ENCODE measurements around the gene MGRN1.
"Not testable (repeated sequence)": the region's sequence is repeated elsewhere in the genome, so short reads cannot be mapped to it uniquely, and the experiment has no call there.

MGRN1 gene

DNA sequence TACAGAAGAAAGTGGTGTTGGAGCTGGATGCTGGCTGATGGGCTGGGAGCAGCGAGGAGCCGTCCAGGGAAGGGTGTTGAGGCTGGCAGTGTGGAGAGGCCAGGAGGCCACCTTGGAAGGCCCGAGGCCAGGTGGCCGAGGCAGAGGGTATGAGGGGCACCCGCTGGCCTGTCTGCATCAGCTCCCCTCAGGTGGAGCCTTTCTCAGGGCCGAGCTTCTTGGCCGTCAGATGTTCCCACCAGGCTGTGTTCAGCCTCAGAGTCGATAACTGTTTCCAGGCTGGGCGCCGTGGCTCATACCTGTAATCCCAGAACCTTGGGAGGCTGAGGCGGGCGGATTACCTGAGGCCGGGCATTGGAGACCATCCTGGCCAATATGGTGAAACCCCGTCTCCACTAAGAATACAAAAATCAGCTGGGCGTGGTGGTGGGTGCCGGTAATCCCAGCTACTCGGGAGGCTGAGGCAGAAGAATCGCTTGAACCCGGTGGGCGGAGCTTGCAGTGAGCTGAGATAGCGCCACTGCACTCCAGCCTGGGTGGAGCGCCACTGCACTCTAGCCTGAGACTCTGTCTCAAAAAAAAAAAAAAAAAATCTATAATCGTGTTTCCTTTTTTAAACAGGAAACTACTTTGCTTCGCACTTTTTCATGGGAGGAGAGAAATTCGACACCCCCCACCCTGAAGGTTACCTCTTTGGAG, 25.3 kb downstream of the MGRN1 start:
- no peak overlapping the region for H3K27ac ChIP-seq (ENCODE audit: insufficient read depth in 1 of 2, low read depth in 1 of 2, low read length in 2 of 2, poor library complexity in 1 of 2, severe bottlenecking in 2 of 2)
- ChIA-PET CTCF (interaction anchor here (0.6 to 2.8 kb wide), 17 partner anchors 9 to 123 kb away, joined by 3 to 27 read pairs (median 4); partner anchors contain the start of gene MGRN1), POLR2A (interaction anchor here (1.1 kb wide), 1 partner anchor 25 kb away, joined by 6 read pairs; the partner anchor contains the start of gene MGRN1)
- no peaks in the 10 kb centered on the region for H3K27me3 ChIP-seq (replicated peaks in 2 of 5; ENCODE audit: control insufficient read depth in 4 of 5, insufficient read depth in 5 of 5, low read length in 4 of 5)
- peak in 1 of 3 donors; percentile 56 for DNase-seq
- H3K4me3 ChIP-seq (ENCODE audit: control insufficient read depth in 1 of 7, extremely low read depth in 1 of 7, insufficient read depth in 4 of 7, low read depth in 2 of 7, low read length in 6 of 7), result no peak overlapping the region
- peaks cover 0 to 9% (median 4%) of the 10 kb centered on the region in 4 experiments for H3K4me1 ChIP-seq (ENCODE audit: control extremely low read depth in 1 of 4, control insufficient read depth in 4 of 4, insufficient read depth in 4 of 4, low read length in 3 of 4)
- WGBS (ENCODE audit: insufficient coverage), result 94% methylated on average over 19 of the region's 25 CpGs
- H3K9me3 ChIP-seq (ENCODE audit: control extremely low read depth in 1 of 5, control insufficient read depth in 4 of 5, insufficient read depth in 2 of 5, low read depth in 1 of 5, low read length in 4 of 5), result no peaks in the 10 kb centered on the region
- H3K36me3 ChIP-seq (ENCODE audit: control insufficient read depth in 4 of 4, insufficient read depth in 4 of 4, low read length in 3 of 4), result peaks cover 2 to 65% (median 41%) of the 10 kb centered on the region in 4 experiments

DNA sequence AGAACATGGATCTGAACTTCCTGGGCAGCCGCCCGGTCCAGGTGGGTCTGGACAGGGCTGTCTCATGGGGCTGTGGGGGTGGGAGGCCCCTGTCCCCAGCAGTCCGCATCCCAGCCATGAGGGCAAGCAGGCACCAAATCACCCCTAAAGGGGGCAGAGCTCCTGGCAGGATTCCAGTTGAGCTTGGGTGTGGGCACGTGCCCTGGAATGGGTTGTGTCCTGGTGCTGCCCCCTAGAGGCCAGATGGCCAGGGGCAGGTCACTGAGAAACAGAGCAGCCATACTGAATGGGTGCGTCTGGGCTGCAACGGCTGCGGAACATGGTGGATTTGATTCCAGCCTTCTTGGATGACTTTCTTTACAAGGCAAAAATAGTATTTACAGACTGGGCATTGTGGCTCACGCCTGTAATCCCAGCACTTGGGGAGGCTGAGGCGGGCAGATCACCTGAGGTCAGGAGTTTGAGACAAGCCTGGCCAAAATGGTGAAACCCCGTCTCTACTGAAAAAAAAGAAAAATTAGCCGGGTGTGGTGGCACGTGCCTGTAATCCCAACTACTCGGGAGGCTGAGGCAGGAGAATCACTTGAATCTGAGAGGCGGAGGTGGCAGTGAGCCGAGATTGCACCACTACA, 25.9 kb downstream of the MGRN1 start:
- CTCF ChIA-PET, result interaction anchor here (0.6 to 2.8 kb wide), 15 partner anchors 9 to 124 kb away, joined by 3 to 27 read pairs (median 4); partner anchors contain the start of gene MGRN1
- H3K4me1 ChIP-seq (ENCODE audit: control extremely low read depth in 1 of 4, control insufficient read depth in 4 of 4, insufficient read depth in 4 of 4, low read length in 3 of 4); H3K9me3 ChIP-seq (ENCODE audit: control extremely low read depth in 1 of 5, control insufficient read depth in 4 of 5, insufficient read depth in 2 of 5, low read depth in 1 of 5, low read length in 4 of 5); H3K4me3 ChIP-seq (ENCODE audit: control insufficient read depth in 1 of 7, extremely low read depth in 1 of 7, insufficient read depth in 4 of 7, low read depth in 2 of 7, low read length in 6 of 7); H3K27me3 ChIP-seq (replicated peaks in 2 of 5; ENCODE audit: control insufficient read depth in 4 of 5, insufficient read depth in 5 of 5, low read length in 4 of 5); H3K27ac ChIP-seq (ENCODE audit: insufficient read depth in 1 of 2, low read depth in 1 of 2, low read length in 2 of 2, poor library complexity in 1 of 2, severe bottlenecking in 2 of 2): not testable (repeated sequence)
- peak; percentile 93 to 97 (median 95) for DNase-seq
- POLR2A ChIA-PET, result interaction anchor here (1.1 kb wide), 1 partner anchor 26 kb away, joined by 6 read pairs; the partner anchor contains the start of gene MGRN1
- H3K36me3 ChIP-seq (ENCODE audit: control insufficient read depth in 4 of 4, insufficient read depth in 4 of 4, low read length in 3 of 4), result peaks cover 2 to 68% (median 44%) of the 10 kb centered on the region in 4 experiments
- 91% methylated on average over 14 of the region's 15 CpGs for WGBS (ENCODE audit: insufficient coverage)

- Histone ChIP-seq H3K36me3 (ENCODE audit: control insufficient read depth in 4 of 4, insufficient read depth in 4 of 4, low read length in 3 of 4) (peaks cover 8 to 69% (median 46%) of the 10 kb centered on the region in 4 experiments), H3K27me3 (replicated peaks in 2 of 5; ENCODE audit: control insufficient read depth in 4 of 5, insufficient read depth in 5 of 5, low read length in 4 of 5) (no peaks in the 10 kb centered on the region), H3K4me3 (ENCODE audit: control insufficient read depth in 1 of 7, extremely low read depth in 1 of 7, insufficient read depth in 4 of 7, low read depth in 2 of 7, low read length in 6 of 7) (no peak overlapping the region), H3K9me3 (ENCODE audit: control extremely low read depth in 1 of 5, control insufficient read depth in 4 of 5, insufficient read depth in 2 of 5, low read depth in 1 of 5, low read length in 4 of 5) (no peaks in the 10 kb centered on the region), H3K4me1 (ENCODE audit: control extremely low read depth in 1 of 4, control insufficient read depth in 4 of 4, insufficient read depth in 4 of 4, low read length in 3 of 4) (peaks cover 0 to 9% (median 4%) of the 10 kb centered on the region in 4 experiments), H3K27ac (ENCODE audit: insufficient read depth in 1 of 2, low read depth in 1 of 2, low read length in 2 of 2, poor library complexity in 1 of 2, severe bottlenecking in 2 of 2) (no peak overlapping the region)
- ChIA-PET POLR2A (no interaction called here), CTCF (interaction anchor here (0.6 to 2.8 kb wide), 5 partner anchors 8 to 31 kb away, joined by 3 to 27 read pairs (median 4); partner anchors contain the start of gene MGRN1)
- WGBS (ENCODE audit: insufficient coverage), result 91% methylated on average over 11 of the region's 13 CpGs
- no peak for DNase-seq
These were observed 27.2 kb downstream of the MGRN1 start for GRCh38 chr16:4651827-4652226.

DNA sequence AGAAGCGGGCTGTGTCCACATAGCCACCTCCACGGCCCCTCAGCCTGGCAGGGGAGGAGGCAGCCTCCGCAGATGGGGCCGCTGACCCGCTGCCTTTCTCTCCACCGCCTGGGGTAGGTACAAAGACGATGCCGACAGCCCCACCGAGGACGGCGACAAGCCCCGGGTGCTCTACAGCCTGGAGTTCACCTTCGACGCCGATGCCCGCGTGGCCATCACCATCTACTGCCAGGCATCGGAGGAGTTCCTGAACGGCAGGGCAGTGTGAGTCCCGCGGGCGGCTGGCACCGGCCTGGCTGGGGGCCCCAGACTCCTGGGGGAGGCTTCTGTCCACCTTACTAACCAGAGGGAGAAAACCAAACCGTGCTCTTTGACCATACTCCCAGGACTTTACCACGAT, 27.9 kb downstream of the MGRN1 start:
- DNase-seq, result no peak
- WGBS (ENCODE audit: insufficient coverage), result 98% methylated on average over 25 of the region's 25 CpGs
- ChIA-PET CTCF (interaction anchor here (1.4 kb wide), 1 partner anchor 9 kb away, joined by 4 read pairs; no protein-coding TSS in a partner anchor), POLR2A (no interaction called here)
- H3K27ac ChIP-seq (ENCODE audit: insufficient read depth in 1 of 2, low read depth in 1 of 2, low read length in 2 of 2, poor library complexity in 1 of 2, severe bottlenecking in 2 of 2), result no peak overlapping the region
- no peak overlapping the region for H3K4me3 ChIP-seq (ENCODE audit: control insufficient read depth in 1 of 7, extremely low read depth in 1 of 7, insufficient read depth in 4 of 7, low read depth in 2 of 7, low read length in 6 of 7)
- peaks cover 0 to 9% (median 4%) of the 10 kb centered on the region in 4 experiments for H3K4me1 ChIP-seq (ENCODE audit: control extremely low read depth in 1 of 4, control insufficient read depth in 4 of 4, insufficient read depth in 4 of 4, low read length in 3 of 4)
- no peaks in the 10 kb centered on the region for H3K9me3 ChIP-seq (ENCODE audit: control extremely low read depth in 1 of 5, control insufficient read depth in 4 of 5, insufficient read depth in 2 of 5, low read depth in 1 of 5, low read length in 4 of 5)
- no peaks in the 10 kb centered on the region for H3K27me3 ChIP-seq (replicated peaks in 2 of 5; ENCODE audit: control insufficient read depth in 4 of 5, insufficient read depth in 5 of 5, low read length in 4 of 5)
- H3K36me3 ChIP-seq (ENCODE audit: control insufficient read depth in 4 of 4, insufficient read depth in 4 of 4, low read length in 3 of 4), result peaks cover 8 to 68% (median 49%) of the 10 kb centered on the region in 4 experiments

DNA sequence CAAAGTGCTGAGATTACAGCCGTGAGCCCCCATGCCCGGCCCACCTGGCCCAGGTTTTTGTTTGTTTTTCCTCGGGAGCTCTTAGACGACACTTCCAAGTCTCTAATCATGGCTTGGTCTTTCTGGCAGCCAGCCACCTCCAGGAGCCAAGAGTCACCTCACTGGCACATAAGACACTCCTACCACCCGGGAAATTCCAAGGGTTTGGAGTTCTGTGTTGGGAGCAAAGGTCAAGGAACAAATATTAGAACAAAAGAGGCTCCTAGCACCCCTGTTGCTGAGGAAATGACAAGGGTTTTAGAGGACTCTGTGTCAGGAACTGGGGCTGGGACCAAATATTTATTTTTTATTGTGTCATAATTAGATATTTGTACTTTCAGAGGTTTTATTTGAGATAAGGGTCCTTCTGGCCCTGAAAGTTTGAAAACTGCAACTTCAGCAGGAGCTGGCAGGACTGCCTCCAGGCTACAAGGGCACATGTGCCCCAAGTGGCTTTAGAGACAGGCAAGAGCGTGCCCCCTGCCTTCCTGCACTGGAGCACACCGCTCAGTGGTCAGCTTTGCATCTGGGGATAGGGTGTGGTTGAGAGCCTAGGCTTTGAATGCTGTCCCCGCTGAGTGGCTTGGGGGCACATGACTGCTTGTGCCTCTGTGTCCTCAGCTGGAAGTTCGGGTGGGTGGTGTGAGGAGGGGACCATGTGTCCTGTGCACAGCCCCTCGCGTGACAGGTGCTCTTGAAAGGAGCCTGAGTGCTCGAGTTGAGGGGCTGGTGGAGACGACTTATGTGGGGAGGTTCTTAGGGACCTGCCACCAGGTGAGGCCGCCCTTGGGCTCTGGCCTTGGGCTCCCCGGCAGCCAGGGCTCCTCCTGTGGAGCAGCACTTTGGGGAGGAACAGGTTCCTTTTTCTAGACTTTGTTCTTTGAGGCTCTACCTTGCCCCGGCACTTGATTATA, 29.7 kb downstream of the MGRN1 start:
- peaks cover 0 to 11% (median 4%) of the 10 kb centered on the region in 4 experiments for H3K4me1 ChIP-seq (ENCODE audit: control extremely low read depth in 1 of 4, control insufficient read depth in 4 of 4, insufficient read depth in 4 of 4, low read length in 3 of 4)
- no peak overlapping the region for H3K27ac ChIP-seq (ENCODE audit: insufficient read depth in 1 of 2, low read depth in 1 of 2, low read length in 2 of 2, poor library complexity in 1 of 2, severe bottlenecking in 2 of 2)
- WGBS (ENCODE audit: insufficient coverage), result over 99% methylated on average over 9 of the region's 16 CpGs
- no peak for DNase-seq
- no peaks in the 10 kb centered on the region for H3K9me3 ChIP-seq (ENCODE audit: control extremely low read depth in 1 of 5, control insufficient read depth in 4 of 5, insufficient read depth in 2 of 5, low read depth in 1 of 5, low read length in 4 of 5)
- H3K27me3 ChIP-seq (replicated peaks in 2 of 5; ENCODE audit: control insufficient read depth in 4 of 5, insufficient read depth in 5 of 5, low read length in 4 of 5), result no peaks in the 10 kb centered on the region
- H3K36me3 ChIP-seq (ENCODE audit: control insufficient read depth in 4 of 4, insufficient read depth in 4 of 4, low read length in 3 of 4), result peaks cover 8 to 73% (median 53%) of the 10 kb centered on the region in 4 experiments
- POLR2A ChIA-PET, result interaction anchor here (0.6 kb wide), 1 partner anchor 36 kb away, joined by 4 read pairs; no protein-coding TSS in a partner anchor
- CTCF ChIA-PET, result interaction anchor here (1.0 kb wide), 1 partner anchor 37 kb away, joined by 3 read pairs; no protein-coding TSS in a partner anchor
- H3K4me3 ChIP-seq (ENCODE audit: control insufficient read depth in 1 of 7, extremely low read depth in 1 of 7, insufficient read depth in 4 of 7, low read depth in 2 of 7, low read length in 6 of 7), result no peak overlapping the region

DNA sequence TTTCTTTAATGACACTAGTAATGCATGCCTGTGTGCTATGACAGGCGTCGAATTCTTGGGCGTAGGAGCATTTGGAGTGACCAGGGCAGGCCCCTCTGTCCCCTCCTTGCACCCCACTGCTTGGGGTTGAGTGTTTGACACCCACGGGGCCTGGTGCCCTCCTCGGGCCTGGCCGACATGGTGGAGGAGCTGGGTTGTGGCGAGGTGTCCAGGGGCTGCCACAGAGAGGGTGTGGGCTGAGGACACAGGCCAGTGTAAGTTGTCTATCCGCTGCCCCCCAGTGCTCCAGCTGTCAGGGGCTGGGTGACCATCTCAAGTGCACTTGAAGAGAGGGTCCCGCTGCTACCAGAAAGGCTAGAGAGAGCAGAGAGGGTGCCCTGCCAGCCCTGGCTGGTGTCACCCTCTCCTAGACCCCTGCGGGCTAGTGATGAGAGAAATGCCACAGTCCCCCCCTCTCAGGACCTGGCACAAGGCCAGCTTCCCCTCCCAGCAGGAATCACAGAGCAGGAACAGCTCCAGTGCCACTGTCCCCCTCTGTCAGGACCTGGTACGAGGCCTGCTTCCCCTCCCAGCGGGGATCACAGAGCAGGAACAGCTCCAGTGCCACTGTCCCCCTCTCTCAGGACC, 30.5 kb downstream of the MGRN1 start:
- Histone ChIP-seq H3K36me3 (ENCODE audit: control insufficient read depth in 4 of 4, insufficient read depth in 4 of 4, low read length in 3 of 4) (peaks cover 8 to 75% (median 55%) of the 10 kb centered on the region in 4 experiments), H3K27ac (ENCODE audit: insufficient read depth in 1 of 2, low read depth in 1 of 2, low read length in 2 of 2, poor library complexity in 1 of 2, severe bottlenecking in 2 of 2) (no peak overlapping the region), H3K4me1 (ENCODE audit: control extremely low read depth in 1 of 4, control insufficient read depth in 4 of 4, insufficient read depth in 4 of 4, low read length in 3 of 4) (peaks cover 0 to 13% (median 8%) of the 10 kb centered on the region in 4 experiments), H3K4me3 (ENCODE audit: control insufficient read depth in 1 of 7, extremely low read depth in 1 of 7, insufficient read depth in 4 of 7, low read depth in 2 of 7, low read length in 6 of 7) (no peak overlapping the region), H3K27me3 (replicated peaks in 2 of 5; ENCODE audit: control insufficient read depth in 4 of 5, insufficient read depth in 5 of 5, low read length in 4 of 5) (no peaks in the 10 kb centered on the region), H3K9me3 (ENCODE audit: control extremely low read depth in 1 of 5, control insufficient read depth in 4 of 5, insufficient read depth in 2 of 5, low read depth in 1 of 5, low read length in 4 of 5) (no peaks in the 10 kb centered on the region)
- WGBS (ENCODE audit: insufficient coverage), result 93% methylated on average over 11 of the region's 12 CpGs
- DNase-seq, result no peak
- ChIA-PET CTCF (interaction anchor here (1.5 kb wide), 1 partner anchor 38 kb away, joined by 5 read pairs; no protein-coding TSS in a partner anchor), POLR2A (interaction anchor here (0.6 to 0.7 kb wide), 2 partner anchors 37 to 40 kb away, joined by 3 to 4 read pairs; no protein-coding TSS in a partner anchor)

Data from common myeloid progenitor, CD34-positive (primary cell).